Left kidney (tissue), 2 donors: ENCODE data around the gene KLRC1. TPM values are rescaled to one million over a fixed set of nuclear protein-coding genes. Genes with fewer than 3 reads are reported as not detected.
"Not testable (repeated sequence)": the region's sequence is repeated elsewhere in the genome, so short reads cannot be mapped to it uniquely, and the experiment has no call there.

Experiments
- DNase-seq: peaks from one replicate; pipeline ENCODE4 v3.0.0-alpha.2; 2013
- polyA plus RNA-seq: library from polyadenylated mRNA; unstranded; fragments of 120-200 nt; gene quantifications from one replicate; pipeline ENCODE4 v1.2.1, GENCODE V29; 2013; ENCODE audit not compliant: insufficient read length

Gene KLRC1
- polyA plus RNA-seq, 1 donor, result 2.2 TPM

- DNase-seq, result not testable (repeated sequence)
These were observed 31.0 kb downstream of the KLRC1 start for GRCh38 chr12:10422159-10422558.

- DNase-seq, result not testable (repeated sequence)
These were observed 32.8 kb downstream of the KLRC1 start, which contains the start of gene KLRC3 for GRCh38 chr12:10420334-10420733. TSS of gene KLRC3 (minus strand) at chr12:10420595. CDS start at chr12:10420550, 45 bp downstream.

- DNase-seq, result no peak
These were observed 43.8 kb downstream of the KLRC1 start, which contains the start of gene KLRC4 for GRCh38 chr12:10409392-10409791. TSS of gene KLRC4 (minus strand) at chr12:10409757. CDS start at chr12:10409575, 182 bp downstream.

- no peak for DNase-seq
These were observed 44.3 kb downstream of the KLRC1 start for GRCh38 chr12:10408842-10409241.

- DNase-seq, result no peak
These were observed 46.5 kb downstream of the KLRC1 start for GRCh38 chr12:10406725-10407124.

GRCh38 chr12:10405294-10405693 is 47.9 kb downstream of the KLRC1 start:
- DNase-seq, result no peak

GRCh38 chr12:10404798-10405197 is 48.4 kb downstream of the KLRC1 start:
- no peak for DNase-seq

- no peak for DNase-seq
These were observed 52.3 kb downstream of the KLRC1 start for GRCh38 chr12:10400829-10401228.

- DNase-seq, result no peak
These were observed 55.0 kb downstream of the KLRC1 start for GRCh38 chr12:10398168-10398567.

GRCh38 chr12:10397296-10397695 is 55.9 kb downstream of the KLRC1 start:
- no peak for DNase-seq

- DNase-seq, result not testable (repeated sequence)
These were observed 57.0 kb downstream of the KLRC1 start for GRCh38 chr12:10396176-10396575.

Other genes starting within 250 kb of the KLRC1 start
- gene GABARAPL1, start 240.5 kb downstream of the KLRC1 start, polyA plus RNA-seq, result 74.4 TPM
- gene KLRD1, start 145.5 kb downstream of the KLRC1 start, polyA plus RNA-seq, result 0.37 TPM
- 1.8 TPM for gene KLRK1, start 63.3 kb downstream of the KLRC1 start, polyA plus RNA-seq
- gene KLRC4, start 43.6 kb downstream of the KLRC1 start, polyA plus RNA-seq, result not detected
- gene KLRC3, start 32.8 kb downstream of the KLRC1 start, polyA plus RNA-seq, result 0.27 TPM
- gene KLRC2, start 17.4 kb downstream of the KLRC1 start, polyA plus RNA-seq, result not detected
- 1.5 TPM for gene EIF2S3B, start 52.5 kb upstream of the KLRC1 start, polyA plus RNA-seq
- gene MAGOHB, start 160.2 kb upstream of the KLRC1 start, polyA plus RNA-seq, result 43.7 TPM
- 0.83 TPM for gene STYK1, start 220.7 kb upstream of the KLRC1 start, polyA plus RNA-seq